SK-N-SH (cell line): Measurements from ENCODE around the gene PRXL2B. TPM values are rescaled to one million over a fixed set of nuclear protein-coding genes. Genes with fewer than 3 reads are reported as not detected.

Experiments
- CTCF ChIA-PET: fragments of 300-600, 350-600 bp; formaldehyde crosslinking; extraction: SDS; loops from one replicate; lab custom pipeline; 2021; lab: Yijun Ruan, JAX
- POLR2A ChIA-PET: fragments of 350-600 bp; sonication (Branson Sonifier 250); formaldehyde crosslinking; extraction: SDS; loops from one replicate; lab custom pipeline; 2020; ENCODE audit warnings: antibody characterized with exemption, inconsistent platforms; lab: Yijun Ruan, JAX
- DNase-seq: peaks from one replicate; pipeline ENCODE4 v3.0.0; 2012
- H2AFZ ChIP-seq: fragments of 200-600 bp; sonication (generic); 2 replicates; pipeline ENCODE4 v1.8.1; 2016; ENCODE audit warnings: antibody characterized with exemption, mild to moderate bottlenecking, low read depth
- H3F3A ChIP-seq: fragments of 200-600 bp; sonication (generic); replicated peaks from 2 replicates; pipeline ENCODE3; 2016; ENCODE audit warnings: antibody characterized with exemption, mild to moderate bottlenecking; ENCODE audit not compliant: insufficient read depth
- H3K27ac ChIP-seq, 2 experiments: fragments of 200-500 bp in 1 of 2; fragments of 200-600 bp in 1 of 2; sonication (Bioruptor generic) in 1 of 2; sonication (generic), shearing (Covaris generic) in 1 of 2; 2 replicates each; pipeline versions ENCODE4 v1.5.1 to v1.6.1; 2014 to 2016; ENCODE audit warnings: low read depth in 2 of 2, inconsistent platforms in 1 of 2, low read length in 1 of 2, mild to moderate bottlenecking in 1 of 2, mixed read lengths in 1 of 2
- H3K27me3 ChIP-seq: fragments of 200-600 bp; sonication (generic), shearing (Covaris generic); 2 replicates; pipeline ENCODE4 v1.6.1; 2016; ENCODE audit warnings: mixed run types; ENCODE audit not compliant: insufficient read depth
- H3K36me3 ChIP-seq, 2 experiments: fragments of 200-500 bp in 1 of 2; fragments of 200-600 bp in 1 of 2; sonication (Bioruptor generic) in 1 of 2; sonication (generic) in 1 of 2; replicated peaks in 1 of 2; 2 replicates each; pipeline versions ENCODE3 to v1.5.1; 2014 to 2016; ENCODE audit warnings: low read length in 1 of 2, mild to moderate bottlenecking in 1 of 2; ENCODE audit not compliant: insufficient read depth in 2 of 2, control insufficient read depth in 1 of 2
- H3K4me1 ChIP-seq, 2 experiments: fragments of 200-500 bp in 1 of 2; fragments of 200-600 bp in 1 of 2; sonication (Bioruptor generic) in 1 of 2; sonication (generic), shearing (Covaris generic) in 1 of 2; 2 replicates each; pipeline versions ENCODE4 v1.5.1 to v1.6.1; 2014 to 2016; ENCODE audit warnings: low read depth in 1 of 2, low read length in 1 of 2, mixed run types in 1 of 2; ENCODE audit not compliant: insufficient read depth in 2 of 2, control insufficient read depth in 1 of 2
- H3K4me2 ChIP-seq: fragments of 200-600 bp; sonication (generic), shearing (Covaris generic); 2 replicates; pipeline ENCODE4 v1.6.1; 2017; ENCODE audit warnings: mixed run types
- H3K4me3 ChIP-seq, 2 experiments: fragments of 200-500 bp in 1 of 2; fragments of 200-600 bp in 1 of 2; sonication (Bioruptor generic) in 1 of 2; sonication (generic), shearing (Covaris generic) in 1 of 2; 2 replicates each; pipeline versions ENCODE4 v1.5.1 to v1.8.1; 2014 to 2016; ENCODE audit warnings: low read depth in 2 of 2, inconsistent platforms in 1 of 2, low read length in 1 of 2, mild to moderate bottlenecking in 1 of 2, mixed read lengths in 1 of 2, moderate library complexity in 1 of 2
- H3K79me2 ChIP-seq: fragments of 200-600 bp; sonication (generic); 2 replicates; pipeline ENCODE4 v1.8.1; 2017; ENCODE audit warnings: mild to moderate bottlenecking; ENCODE audit not compliant: insufficient read depth
- H3K9ac ChIP-seq: fragments of 200-600 bp; sonication (generic); 2 replicates; pipeline ENCODE4 v1.6.1; 2017; ENCODE audit warnings: mixed run types
- H3K9me2 ChIP-seq: fragments of 200-600 bp; sonication (generic); 2 replicates; pipeline ENCODE4 v1.6.1; 2017; ENCODE audit warnings: mixed run types
- H3K9me3 ChIP-seq: fragments of 200-600 bp; sonication (generic); 2 replicates; pipeline ENCODE4 v1.6.1; 2017; ENCODE audit warnings: mixed run types, mild to moderate bottlenecking, moderate library complexity
- H4K20me1 ChIP-seq: fragments of 200-600 bp; sonication (generic); 2 replicates; pipeline ENCODE4 v1.6.1; 2017; ENCODE audit warnings: mild to moderate bottlenecking, mixed run types; ENCODE audit not compliant: insufficient read depth
- ELF1 ChIP-seq: IDR thresholded peaks from 2 replicates; pipeline ENCODE4 v1.4.0; 2012
- EP300 ChIP-seq, 2 experiments: IDR thresholded peaks; 2 replicates each; pipeline versions ENCODE4 v1.4.0 to v1.6.1; 2012; ENCODE audit warnings: borderline replicate concordance in 1 of 2, low read depth in 1 of 2, low read length in 1 of 2
- EZH2phosphoT487 ChIP-seq: fragments of 200-600 bp; sonication (generic); IDR thresholded peaks from 2 replicates; pipeline ENCODE4 v1.6.1; 2017; ENCODE audit warnings: low read depth, mixed run types, mild to moderate bottlenecking, antibody characterized with exemption, moderate library complexity, borderline replicate concordance
- FOSL2 ChIP-seq: IDR thresholded peaks from 2 replicates; pipeline ENCODE4 v1.4.0; 2012; ENCODE audit warnings: low read depth, mild to moderate bottlenecking, moderate library complexity, borderline replicate concordance
- FOXM1 ChIP-seq: IDR thresholded peaks from 2 replicates; pipeline ENCODE4 v1.4.0; 2012; ENCODE audit warnings: low read depth, mild to moderate bottlenecking
- GATA2 ChIP-seq: sonication (generic); formaldehyde crosslinking; IDR thresholded peaks from 2 replicates; pipeline ENCODE4 v1.5.0; 2020; ENCODE audit warnings: mild to moderate bottlenecking, missing genetic modification reagents
- JUND ChIP-seq: IDR thresholded peaks from 2 replicates; pipeline ENCODE4 v1.4.0; 2012
- NFIC ChIP-seq: IDR thresholded peaks from 2 replicates; pipeline ENCODE4 v1.4.0; 2012; ENCODE audit warnings: borderline replicate concordance
- NRF1 ChIP-seq: IDR thresholded peaks from 2 replicates; pipeline ENCODE4 v1.6.1; 2012; ENCODE audit warnings: low read depth, mild to moderate bottlenecking, low read length
- POLR2AphosphoS5 ChIP-seq: IDR thresholded peaks from 2 replicates; pipeline ENCODE4 v1.6.1; 2012; ENCODE audit warnings: low read depth, low read length
- RAD21 ChIP-seq: IDR thresholded peaks from 2 replicates; pipeline ENCODE4 v1.6.1; 2012; ENCODE audit warnings: mild to moderate bottlenecking, low read length
- RXRA ChIP-seq: IDR thresholded peaks from 2 replicates; pipeline ENCODE4 v1.4.0; 2012; ENCODE audit warnings: low read depth, mild to moderate bottlenecking, borderline replicate concordance
- SIN3A ChIP-seq: IDR thresholded peaks from 2 replicates; pipeline ENCODE4 v1.6.1; 2012; ENCODE audit warnings: low read depth, mild to moderate bottlenecking, low read length, moderate library complexity, borderline replicate concordance
- TAF1 ChIP-seq: IDR thresholded peaks from 2 replicates; pipeline ENCODE4 v1.6.1; 2012; ENCODE audit warnings: low read depth, mild to moderate bottlenecking, low read length, moderate library complexity, borderline replicate concordance
- TCF12 ChIP-seq: IDR thresholded peaks from 2 replicates; pipeline ENCODE4 v1.4.0; 2012
- TEAD4 ChIP-seq: IDR thresholded peaks from 2 replicates; pipeline ENCODE4 v1.4.0; 2012; ENCODE audit warnings: mild to moderate bottlenecking, borderline replicate concordance; ENCODE audit not compliant: insufficient read depth
- WGBS: methylation state at CpG from one replicate; pipeline ENCODE4 v1.1.6; 2017; ENCODE audit warnings: low lambda C conversion rate; 5-methylcytosine and 5-hydroxymethylcytosine counted together
- polyA plus RNA-seq, 3 experiments: library from polyadenylated mRNA; depleted of rRNA; stranded (reverse); fragments of >200 nt; gene quantifications; 2 replicates each; pipeline ENCODE4 v1.2.3, GENCODE V29; 2012
- TF ChIP-seq, protein P1 (sequence below): IDR thresholded peaks from 2 replicates; pipeline ENCODE4 v1.4.0; 2012; ENCODE audit warnings: low read depth
- TF ChIP-seq, protein P2 (sequence below): IDR thresholded peaks from 2 replicates; pipeline ENCODE4 v1.4.0; 2012; ENCODE audit warnings: low read depth, borderline replicate concordance
- TF ChIP-seq, protein P3 (sequence below): fragments of 200-600 bp; sonication (generic); IDR thresholded peaks from 2 replicates; pipeline ENCODE4 v1.6.1; 2017; ENCODE audit warnings: antibody characterized with exemption, mild to moderate bottlenecking, moderate library complexity

PRXL2B gene
- polyA plus RNA-seq, 1 of the 3 experiments (the other 2 are of a cell fraction): 33.7 TPM

DNA sequence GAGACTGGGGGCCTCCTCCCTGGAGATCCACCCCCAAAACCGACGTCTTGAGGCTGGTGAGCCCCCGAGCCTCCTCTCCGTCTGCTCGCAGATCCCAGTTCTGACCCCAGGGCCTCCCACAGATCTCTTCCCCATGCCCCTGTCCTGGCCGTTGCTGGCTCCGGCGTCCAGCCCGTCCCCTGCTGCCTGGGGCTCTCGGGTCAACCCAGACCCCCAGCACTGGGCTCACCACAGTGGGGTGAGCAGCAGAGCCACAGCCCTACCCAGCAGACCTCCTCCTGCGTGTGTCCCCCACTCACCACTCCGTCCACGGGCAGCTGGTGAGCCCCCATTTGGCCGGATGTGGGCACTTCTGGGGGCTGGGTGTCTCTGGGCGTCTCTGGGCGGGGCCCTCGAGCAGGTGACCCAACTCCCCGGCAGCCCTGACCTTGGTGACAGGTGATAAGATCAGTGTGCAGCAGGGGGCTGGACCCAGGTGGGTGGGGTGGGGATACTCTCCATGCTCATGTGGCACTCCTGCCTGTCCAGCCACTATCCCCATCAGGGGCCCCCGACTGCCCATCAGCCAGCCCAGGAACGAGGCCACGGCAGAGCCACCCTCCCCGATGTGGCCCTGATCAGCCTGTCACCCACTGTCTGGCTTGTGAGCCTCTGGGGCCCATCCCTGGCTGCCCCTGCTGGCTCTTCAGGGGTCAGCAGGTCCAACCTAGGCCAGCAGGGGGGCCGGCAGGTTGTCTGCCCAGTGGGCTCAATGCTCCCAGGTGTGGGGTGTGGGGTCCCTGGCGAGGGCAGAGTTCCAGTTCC, 29.7 kb upstream of the PRXL2B start:
- peak overlapping the region; percentile 44; the same call in 1 of the 2 replicates for H3K4me2 ChIP-seq
- ChIA-PET POLR2A (no interaction called here), CTCF (interaction anchor here (0.6 to 3.3 kb wide), 7 partner anchors 9 to 230 kb away, joined by 3 to 16 read pairs (median 12); no protein-coding TSS in a partner anchor)
- no peak overlapping the region; the same call in 1 of the 2 replicates for H2AFZ ChIP-seq
- H3F3A ChIP-seq: no peaks in the 10 kb centered on the region
- DNase-seq: no peak
- no peaks in the 10 kb centered on the region for H3K27me3 ChIP-seq
- H3K9me2 ChIP-seq: no peaks in the 10 kb centered on the region
- no peaks in the 10 kb centered on the region for H3K36me3 ChIP-seq
- peaks cover 0 to 4% of the 10 kb centered on the region in 2 experiments; a peak in 1 of 4 replicates for H3K4me1 ChIP-seq
- no peak overlapping the region for H3K27ac ChIP-seq
- TF ChIP-seq POLR2AphosphoS5 (no peak), RXRA (no peak), FOXM1 (no peak), RAD21 (no peak), TCF12 (no peak), EZH2phosphoT487 (no peak), ELF1 (no peak), NFIC (no peak), GATA2 (CRISPR knock-in tag) (no peak), TAF1 (no peak), FOSL2 (no peak), TEAD4 (no peak), EP300 (IDR thresholded peaks at IDR 0.05; ENCODE audit: borderline replicate concordance in 1 of 2, low read depth in 1 of 2, low read length in 1 of 2) (no peak), SIN3A (no peak), NRF1 (no peak), JUND (no peak)
- TF ChIP-seq, protein P1, sequence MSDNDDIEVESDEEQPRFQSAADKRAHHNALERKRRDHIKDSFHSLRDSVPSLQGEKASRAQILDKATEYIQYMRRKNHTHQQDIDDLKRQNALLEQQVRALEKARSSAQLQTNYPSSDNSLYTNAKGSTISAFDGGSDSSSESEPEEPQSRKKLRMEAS: no peak
- TF ChIP-seq, protein P2, sequence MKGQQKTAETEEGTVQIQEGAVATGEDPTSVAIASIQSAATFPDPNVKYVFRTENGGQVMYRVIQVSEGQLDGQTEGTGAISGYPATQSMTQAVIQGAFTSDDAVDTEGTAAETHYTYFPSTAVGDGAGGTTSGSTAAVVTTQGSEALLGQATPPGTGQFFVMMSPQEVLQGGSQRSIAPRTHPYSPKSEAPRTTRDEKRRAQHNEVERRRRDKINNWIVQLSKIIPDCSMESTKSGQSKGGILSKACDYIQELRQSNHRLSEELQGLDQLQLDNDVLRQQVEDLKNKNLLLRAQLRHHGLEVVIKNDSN: no peak
- TF ChIP-seq, protein P3, sequence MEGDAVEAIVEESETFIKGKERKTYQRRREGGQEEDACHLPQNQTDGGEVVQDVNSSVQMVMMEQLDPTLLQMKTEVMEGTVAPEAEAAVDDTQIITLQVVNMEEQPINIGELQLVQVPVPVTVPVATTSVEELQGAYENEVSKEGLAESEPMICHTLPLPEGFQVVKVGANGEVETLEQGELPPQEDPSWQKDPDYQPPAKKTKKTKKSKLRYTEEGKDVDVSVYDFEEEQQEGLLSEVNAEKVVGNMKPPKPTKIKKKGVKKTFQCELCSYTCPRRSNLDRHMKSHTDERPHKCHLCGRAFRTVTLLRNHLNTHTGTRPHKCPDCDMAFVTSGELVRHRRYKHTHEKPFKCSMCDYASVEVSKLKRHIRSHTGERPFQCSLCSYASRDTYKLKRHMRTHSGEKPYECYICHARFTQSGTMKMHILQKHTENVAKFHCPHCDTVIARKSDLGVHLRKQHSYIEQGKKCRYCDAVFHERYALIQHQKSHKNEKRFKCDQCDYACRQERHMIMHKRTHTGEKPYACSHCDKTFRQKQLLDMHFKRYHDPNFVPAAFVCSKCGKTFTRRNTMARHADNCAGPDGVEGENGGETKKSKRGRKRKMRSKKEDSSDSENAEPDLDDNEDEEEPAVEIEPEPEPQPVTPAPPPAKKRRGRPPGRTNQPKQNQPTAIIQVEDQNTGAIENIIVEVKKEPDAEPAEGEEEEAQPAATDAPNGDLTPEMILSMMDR: no peak
- H3K79me2 ChIP-seq: no peaks in the 10 kb centered on the region
- 34% methylated on average over 4 of the region's 24 CpGs for WGBS
- H3K9ac ChIP-seq: no peak overlapping the region
- no peaks in the 10 kb centered on the region for H4K20me1 ChIP-seq
- no peaks in the 10 kb centered on the region for H3K9me3 ChIP-seq
- no peak overlapping the region for H3K4me3 ChIP-seq
